HepG2 (cell line): Measurements from ENCODE around the gene NABP2. TPM values are rescaled to one million over a fixed set of nuclear protein-coding genes. Genes with fewer than 3 reads are reported as not detected.

Experiments used
- BCL6 ChIP-seq: IDR thresholded peaks from 2 replicates; pipeline ENCODE4 v1.6.1; 2016; ENCODE audit warnings: missing genetic modification reagents, missing compliant biosample characterization
- KDM1A ChIP-seq: IDR thresholded peaks from 2 replicates; pipeline ENCODE4 v1.6.1; 2016; ENCODE audit warnings: missing compliant biosample characterization
- MBD4 ChIP-seq: IDR thresholded peaks from 2 replicates; pipeline ENCODE4 v1.6.1; 2012; ENCODE audit warnings: low read length, inconsistent platforms, borderline replicate concordance
- MLLT10 ChIP-seq: sonication (generic); formaldehyde crosslinking; IDR thresholded peaks from 2 replicates; pipeline ENCODE4 v1.4.0; 2020; ENCODE audit warnings: missing genetic modification reagents
- RFX1 ChIP-seq: fragments of 450-650 bp; IDR thresholded peaks from 2 replicates; pipeline ENCODE4 v1.6.1; 2017
- ZBTB26 ChIP-seq: IDR thresholded peaks from 2 replicates; pipeline ENCODE4 v1.6.1; 2016; ENCODE audit warnings: missing compliant biosample characterization, missing genetic modification reagents, borderline replicate concordance
- ZHX1 ChIP-seq: sonication (generic); formaldehyde crosslinking; IDR thresholded peaks from 2 replicates; pipeline ENCODE4 v1.8.1; 2022; ENCODE audit warnings: low read depth, mild to moderate bottlenecking, missing genetic modification reagents
- ZKSCAN8 ChIP-seq: IDR thresholded peaks from 2 replicates; pipeline ENCODE4 v1.6.1; 2016; ENCODE audit warnings: borderline replicate concordance, missing genetic modification reagents, missing compliant biosample characterization
- ZMYM4 ChIP-seq: sonication (generic); formaldehyde crosslinking; IDR thresholded peaks from 2 replicates; pipeline ENCODE4 v1.8.1; 2023; ENCODE audit warnings: mild to moderate bottlenecking, missing genetic modification reagents
- ZNF276 ChIP-seq: sonication (generic); formaldehyde crosslinking; IDR thresholded peaks from 2 replicates; pipeline ENCODE4 v1.4.0; 2020; ENCODE audit warnings: mild to moderate bottlenecking, low read depth, missing genetic modification reagents
- ZNF343 ChIP-seq: sonication (generic); formaldehyde crosslinking; IDR thresholded peaks from 2 replicates; pipeline ENCODE4 v1.4.0; 2020; ENCODE audit warnings: mild to moderate bottlenecking, missing genetic modification reagents
- ZNF83 ChIP-seq: sonication (generic); formaldehyde crosslinking; IDR thresholded peaks from 2 replicates; pipeline ENCODE4 v1.4.0; 2020; ENCODE audit warnings: missing genetic modification reagents, mild to moderate bottlenecking, borderline replicate concordance
- polyA plus RNA-seq, 8 experiments: library from polyadenylated mRNA; depleted of rRNA in 3 of 8; stranded (reverse) in 7 of 8; unstranded in 1 of 8; fragments of >200 nt; fragmentation: Illumina TruSeq in 4 of 8; extraction: Trizol in 4 of 8; gene quantifications; 2 replicates each; pipeline versions ENCODE4 v1.2.1 to v1.2.3, GENCODE V29; 2011 to 2016; ENCODE audit warnings: low read depth in 4 of 8, missing spikeins in 1 of 8, mixed read lengths in 1 of 8; ENCODE audit not compliant: insufficient read depth in 1 of 8
- total RNA-seq, 5 experiments: library from RNA; depleted of rRNA; stranded (reverse); fragments of >200 nt; fragmentation: Illumina TruSeq; extraction: Trizol; gene quantifications; 2 replicates each; pipeline ENCODE4 v1.2.3, GENCODE V29; 2016; ENCODE audit warnings: low read depth in 1 of 5
- TF ChIP-seq, protein P1 (sequence below): sonication (generic); formaldehyde crosslinking; IDR thresholded peaks from 2 replicates; pipeline ENCODE4 v1.9.0; 2021; ENCODE audit warnings: mild to moderate bottlenecking, missing genetic modification reagents

NABP2 gene
- total and polyA plus RNA-seq, 2 of the 13 experiments (the other 11 are each of a cell fraction or from before 2014, with no cell fraction given) = 33.2 to 35.5 TPM

DNA sequence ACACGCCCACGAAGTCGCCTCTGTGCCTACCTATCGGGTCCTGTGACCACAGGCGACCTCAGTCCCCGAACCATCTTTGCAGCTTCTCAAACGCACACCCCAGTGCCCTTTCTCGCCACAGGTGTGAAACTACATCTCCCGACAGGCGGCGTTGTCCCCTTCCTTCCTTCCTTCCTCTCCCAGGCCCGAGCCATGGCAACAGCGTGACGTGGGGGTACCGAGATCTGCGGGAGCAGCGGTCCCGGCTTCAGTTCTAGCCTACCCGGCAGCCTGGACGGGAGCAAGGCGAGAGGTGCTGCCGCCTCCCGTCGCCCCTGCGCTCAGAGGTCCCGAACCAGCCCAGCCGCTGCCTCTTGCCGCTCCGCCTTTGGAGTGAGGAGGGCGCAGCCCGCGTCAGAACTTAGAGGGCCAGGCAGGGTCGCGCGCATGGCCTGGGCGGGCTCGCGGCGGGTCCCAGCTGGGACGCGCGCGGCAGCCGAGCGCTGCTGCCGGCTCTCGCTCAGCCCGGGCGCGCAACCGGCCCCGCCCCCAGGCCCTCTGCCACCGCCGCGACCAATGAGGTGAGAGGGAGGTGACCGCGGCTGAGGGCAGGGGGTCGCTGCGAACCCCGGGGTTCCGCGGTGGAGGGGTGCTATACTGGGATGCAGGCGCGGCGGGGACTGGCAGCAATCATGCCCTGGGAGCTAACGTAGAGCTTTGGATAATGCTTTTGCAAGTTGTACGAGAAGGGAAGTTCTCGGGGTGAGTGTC is 42.7 kb downstream of the NABP2 start, which contains the start of gene COQ10A (continued):
- TF ChIP-seq ZHX1 (CRISPR knock-in tag) (0 out of 2 replicates have a peak, but pooled peaks have one; percentile 46), ZNF83 (CRISPR knock-in tag) (0 out of 2 replicates have a peak, but pooled peaks have one; percentile 31), RFX1 (peak; percentile 66; the same call in 1 of the 2 replicates), KDM1A (CRISPR knock-in tag) (peak; percentile 84), MLLT10 (CRISPR knock-in tag) (no peak), MBD4 (no peak), ZNF343 (peak; percentile 59; the same call in 1 of the 2 replicates), ZKSCAN8 (CRISPR knock-in tag) (0 out of 2 replicates have a peak, but pooled peaks have one; percentile 49), ZMYM4 (peak; percentile 61), ZBTB26 (CRISPR knock-in tag) (peak; percentile 69; the same call in 1 of the 2 replicates), BCL6 (CRISPR knock-in tag) (peak; percentile 25; the same call in 1 of the 2 replicates), ZNF276 (no peak; the same call in 1 of the 2 replicates)
- TF ChIP-seq, protein P1, sequence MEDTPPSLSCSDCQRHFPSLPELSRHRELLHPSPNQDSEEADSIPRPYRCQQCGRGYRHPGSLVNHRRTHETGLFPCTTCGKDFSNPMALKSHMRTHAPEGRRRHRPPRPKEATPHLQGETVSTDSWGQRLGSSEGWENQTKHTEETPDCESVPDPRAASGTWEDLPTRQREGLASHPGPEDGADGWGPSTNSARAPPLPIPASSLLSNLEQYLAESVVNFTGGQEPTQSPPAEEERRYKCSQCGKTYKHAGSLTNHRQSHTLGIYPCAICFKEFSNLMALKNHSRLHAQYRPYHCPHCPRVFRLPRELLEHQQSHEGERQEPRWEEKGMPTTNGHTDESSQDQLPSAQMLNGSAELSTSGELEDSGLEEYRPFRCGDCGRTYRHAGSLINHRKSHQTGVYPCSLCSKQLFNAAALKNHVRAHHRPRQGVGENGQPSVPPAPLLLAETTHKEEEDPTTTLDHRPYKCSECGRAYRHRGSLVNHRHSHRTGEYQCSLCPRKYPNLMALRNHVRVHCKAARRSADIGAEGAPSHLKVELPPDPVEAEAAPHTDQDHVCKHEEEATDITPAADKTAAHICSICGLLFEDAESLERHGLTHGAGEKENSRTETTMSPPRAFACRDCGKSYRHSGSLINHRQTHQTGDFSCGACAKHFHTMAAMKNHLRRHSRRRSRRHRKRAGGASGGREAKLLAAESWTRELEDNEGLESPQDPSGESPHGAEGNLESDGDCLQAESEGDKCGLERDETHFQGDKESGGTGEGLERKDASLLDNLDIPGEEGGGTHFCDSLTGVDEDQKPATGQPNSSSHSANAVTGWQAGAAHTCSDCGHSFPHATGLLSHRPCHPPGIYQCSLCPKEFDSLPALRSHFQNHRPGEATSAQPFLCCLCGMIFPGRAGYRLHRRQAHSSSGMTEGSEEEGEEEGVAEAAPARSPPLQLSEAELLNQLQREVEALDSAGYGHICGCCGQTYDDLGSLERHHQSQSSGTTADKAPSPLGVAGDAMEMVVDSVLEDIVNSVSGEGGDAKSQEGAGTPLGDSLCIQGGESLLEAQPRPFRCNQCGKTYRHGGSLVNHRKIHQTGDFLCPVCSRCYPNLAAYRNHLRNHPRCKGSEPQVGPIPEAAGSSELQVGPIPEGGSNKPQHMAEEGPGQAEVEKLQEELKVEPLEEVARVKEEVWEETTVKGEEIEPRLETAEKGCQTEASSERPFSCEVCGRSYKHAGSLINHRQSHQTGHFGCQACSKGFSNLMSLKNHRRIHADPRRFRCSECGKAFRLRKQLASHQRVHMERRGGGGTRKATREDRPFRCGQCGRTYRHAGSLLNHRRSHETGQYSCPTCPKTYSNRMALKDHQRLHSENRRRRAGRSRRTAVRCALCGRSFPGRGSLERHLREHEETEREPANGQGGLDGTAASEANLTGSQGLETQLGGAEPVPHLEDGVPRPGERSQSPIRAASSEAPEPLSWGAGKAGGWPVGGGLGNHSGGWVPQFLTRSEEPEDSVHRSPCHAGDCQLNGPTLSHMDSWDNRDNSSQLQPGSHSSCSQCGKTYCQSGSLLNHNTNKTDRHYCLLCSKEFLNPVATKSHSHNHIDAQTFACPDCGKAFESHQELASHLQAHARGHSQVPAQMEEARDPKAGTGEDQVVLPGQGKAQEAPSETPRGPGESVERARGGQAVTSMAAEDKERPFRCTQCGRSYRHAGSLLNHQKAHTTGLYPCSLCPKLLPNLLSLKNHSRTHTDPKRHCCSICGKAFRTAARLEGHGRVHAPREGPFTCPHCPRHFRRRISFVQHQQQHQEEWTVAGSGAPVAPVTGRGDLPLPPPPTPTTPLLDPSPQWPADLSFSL = no peak
